ENCODE measurements around the gene SLC25A21. TPM values are rescaled to one million over a fixed set of nuclear protein-coding genes. Genes with fewer than 3 reads are reported as not detected.
"Not testable (repeated sequence)": the region's sequence is repeated elsewhere in the genome, so short reads cannot be mapped to it uniquely, and the experiment has no call there.

Gene SLC25A21
- total and polyA plus RNA-seq, 2 donors (not counting 1 experiment from before 2014, with no cell fraction given), result 0.50 to 0.62 TPM

GRCh38 chr14:37165794-37166193 lies 6.6 kb downstream of the SLC25A21 start:
- no peak overlapping the region for H3K4me2 ChIP-seq (ENCODE audit: extremely low read depth, insufficient read depth, low read length)
- H4K20me1 ChIP-seq (ENCODE audit: control insufficient read depth, extremely low read depth, insufficient read depth, low read length), result no peaks in the 10 kb centered on the region
- H3K36me3 ChIP-seq (ENCODE audit: control insufficient read depth, insufficient read depth, low read length), result no peaks in the 10 kb centered on the region
- DNase-seq (ENCODE audit: low read depth in 2 of 2), result no peak
- no peak overlapping the region for H3K9ac ChIP-seq (ENCODE audit: insufficient read depth, low read length)
- no peak overlapping the region for H2AFZ ChIP-seq (ENCODE audit: low read length)
- TF ChIP-seq CTCF (conservative IDR thresholded peaks at IDR 0.05 in 1 of 2, IDR thresholded peaks at IDR 0.05 in 1 of 2; ENCODE audit: low read depth in 1 of 2, low read length in 2 of 2) (no peak), EZH2 (IDR thresholded peaks at IDR 0.05; ENCODE audit: low read length, missing control alignments) (no peak)
- no peak overlapping the region for H3K27ac ChIP-seq (ENCODE audit: insufficient read depth, low read length)
- no peak overlapping the region for H3K4me3 ChIP-seq (replicated peaks in 1 of 4; ENCODE audit: control extremely low read depth in 1 of 4, insufficient read depth in 1 of 4, low read depth in 3 of 4, low read length in 4 of 4)
- no peaks in the 10 kb centered on the region for H3K27me3 ChIP-seq (ENCODE audit: control insufficient read depth, insufficient read depth, low read length)
- no peaks in the 10 kb centered on the region for H3K9me3 ChIP-seq (ENCODE audit: control insufficient read depth, insufficient read depth, low read depth, low read length)
- no peaks in the 10 kb centered on the region for H3K79me2 ChIP-seq (ENCODE audit: control insufficient read depth, insufficient read depth, low read length)
- H3K4me1 ChIP-seq (ENCODE audit: control insufficient read depth, extremely low read depth, insufficient read depth, low read length), result no peaks in the 10 kb centered on the region

DNA sequence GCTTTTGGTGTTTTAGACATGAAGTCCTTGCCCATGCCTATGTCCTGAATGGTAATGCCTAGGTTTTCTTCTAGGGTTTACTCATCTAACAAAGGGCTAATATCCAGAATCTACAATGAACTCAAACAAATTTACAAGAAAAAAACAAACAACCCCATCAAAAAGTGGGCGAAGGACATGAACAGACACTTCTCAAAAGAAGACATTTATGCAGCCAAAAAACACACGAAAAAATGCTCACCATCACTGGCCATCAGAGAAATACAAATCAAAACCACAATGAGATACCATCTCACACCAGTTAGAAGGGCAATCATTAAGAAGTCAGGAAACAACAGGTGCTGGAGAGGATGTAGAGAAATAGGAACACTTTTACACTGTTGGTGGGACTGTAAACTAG lies 10.1 kb downstream of the SLC25A21 start:
- H3K9me3 ChIP-seq (ENCODE audit: control insufficient read depth, insufficient read depth, low read depth, low read length); H2AFZ ChIP-seq (ENCODE audit: low read length); H3K9ac ChIP-seq (ENCODE audit: insufficient read depth, low read length); H3K4me3 ChIP-seq (replicated peaks in 1 of 4; ENCODE audit: control extremely low read depth in 1 of 4, insufficient read depth in 1 of 4, low read depth in 3 of 4, low read length in 4 of 4); H4K20me1 ChIP-seq (ENCODE audit: control insufficient read depth, extremely low read depth, insufficient read depth, low read length); H3K79me2 ChIP-seq (ENCODE audit: control insufficient read depth, insufficient read depth, low read length); H3K27me3 ChIP-seq (ENCODE audit: control insufficient read depth, insufficient read depth, low read length); DNase-seq (ENCODE audit: low read depth in 2 of 2); H3K4me1 ChIP-seq (ENCODE audit: control insufficient read depth, extremely low read depth, insufficient read depth, low read length); H3K36me3 ChIP-seq (ENCODE audit: control insufficient read depth, insufficient read depth, low read length); H3K27ac ChIP-seq (ENCODE audit: insufficient read depth, low read length); H3K4me2 ChIP-seq (ENCODE audit: extremely low read depth, insufficient read depth, low read length): not testable (repeated sequence)

DNA sequence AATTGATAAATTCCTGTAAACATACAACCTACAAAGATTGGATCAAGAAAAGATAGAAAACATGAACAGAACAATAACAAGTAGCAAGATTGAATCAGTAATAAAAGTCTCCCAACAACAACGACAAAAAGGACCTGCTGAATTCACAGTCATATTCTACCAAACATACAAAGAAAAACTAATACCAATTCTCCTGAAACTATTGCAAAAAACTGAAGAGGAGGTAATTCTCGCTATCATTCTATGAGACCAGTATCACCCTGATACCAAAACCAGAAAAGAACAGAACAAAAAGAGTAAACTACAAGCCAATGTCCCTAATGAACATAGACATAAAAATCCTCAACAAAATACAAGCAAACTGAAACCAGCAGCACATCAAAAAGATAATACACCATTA lies 14.4 kb downstream of the SLC25A21 start:
- H3K36me3 ChIP-seq (ENCODE audit: control insufficient read depth, insufficient read depth, low read length), result no peaks in the 10 kb centered on the region
- no peak for DNase-seq (ENCODE audit: low read depth in 2 of 2)

More for the DNA sequence above, 14.4 kb downstream of the SLC25A21 start:
- Histone ChIP-seq H3K4me1 (ENCODE audit: control insufficient read depth, extremely low read depth, insufficient read depth, low read length) (no peaks in the 10 kb centered on the region), H3K27ac (ENCODE audit: insufficient read depth, low read length) (no peak overlapping the region), H2AFZ (ENCODE audit: low read length) (no peak overlapping the region), H3K4me2 (ENCODE audit: extremely low read depth, insufficient read depth, low read length) (no peak overlapping the region), H3K27me3 (ENCODE audit: control insufficient read depth, insufficient read depth, low read length) (no peaks in the 10 kb centered on the region), H3K9ac (ENCODE audit: insufficient read depth, low read length) (no peak overlapping the region), H4K20me1 (ENCODE audit: control insufficient read depth, extremely low read depth, insufficient read depth, low read length) (no peaks in the 10 kb centered on the region), H3K9me3 (ENCODE audit: control insufficient read depth, insufficient read depth, low read depth, low read length) (no peaks in the 10 kb centered on the region), H3K79me2 (ENCODE audit: control insufficient read depth, insufficient read depth, low read length) (no peaks in the 10 kb centered on the region), H3K4me3 (replicated peaks in 1 of 4; ENCODE audit: control extremely low read depth in 1 of 4, insufficient read depth in 1 of 4, low read depth in 3 of 4, low read length in 4 of 4) (no peak overlapping the region)
- no peak for TF ChIP-seq CTCF (conservative IDR thresholded peaks at IDR 0.05 in 1 of 2, IDR thresholded peaks at IDR 0.05 in 1 of 2; ENCODE audit: low read depth in 1 of 2, low read length in 2 of 2)
- TF ChIP-seq EZH2 (IDR thresholded peaks at IDR 0.05; ENCODE audit: low read length, missing control alignments), result no peak
